ENCODE results near the gene TAOK2.
A peak's percentile ranks its signal among the peaks of the same experiment; 100 is the strongest.

Gene TAOK2

DNA sequence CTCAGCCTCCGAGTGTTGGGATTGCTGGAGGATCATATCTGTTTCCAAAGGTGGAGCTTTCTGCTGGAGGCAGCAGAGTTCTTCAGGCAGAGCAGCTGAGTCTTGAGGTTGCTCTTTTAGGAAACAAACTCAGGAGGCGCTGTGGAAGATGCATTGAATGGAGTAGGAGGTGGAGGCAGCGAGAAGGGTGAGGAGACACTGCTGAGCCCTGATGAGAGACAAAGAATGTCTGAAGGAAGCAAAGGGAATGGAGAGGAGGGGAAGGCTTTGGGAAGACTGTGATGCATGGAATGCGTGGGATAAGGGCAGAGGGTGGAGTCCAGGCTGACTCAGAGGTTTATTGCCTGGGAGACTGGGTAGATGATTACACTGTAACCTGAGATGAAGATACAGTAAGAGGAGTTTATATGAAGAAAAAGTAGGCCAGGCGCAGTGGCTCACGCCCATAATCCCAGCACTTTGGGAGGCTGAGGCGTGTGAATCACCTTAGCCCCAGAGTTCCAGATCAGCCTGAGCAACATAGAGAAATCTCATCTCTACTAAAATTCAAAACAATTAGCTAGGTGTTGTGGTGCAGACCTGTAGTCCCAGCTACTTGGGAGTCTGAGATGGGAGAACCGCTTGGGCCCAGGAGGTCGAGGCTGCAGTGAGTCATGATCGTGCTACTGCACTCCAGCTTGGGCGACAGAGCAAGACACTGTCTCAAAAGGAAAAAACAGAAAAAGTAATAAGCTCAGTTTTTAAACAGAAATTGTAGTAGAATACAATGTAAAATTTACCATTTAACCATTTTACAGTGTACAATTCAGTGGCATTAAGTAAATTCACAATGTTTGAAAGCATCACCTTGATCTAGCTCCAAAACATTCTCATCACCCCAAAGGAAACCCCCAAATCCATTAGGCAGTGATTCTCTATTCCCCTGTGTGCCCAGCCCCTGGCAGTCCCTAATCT lies 29.5 kb upstream of the TAOK2 start (continued):
- TF ChIP-seq, protein P1, sequence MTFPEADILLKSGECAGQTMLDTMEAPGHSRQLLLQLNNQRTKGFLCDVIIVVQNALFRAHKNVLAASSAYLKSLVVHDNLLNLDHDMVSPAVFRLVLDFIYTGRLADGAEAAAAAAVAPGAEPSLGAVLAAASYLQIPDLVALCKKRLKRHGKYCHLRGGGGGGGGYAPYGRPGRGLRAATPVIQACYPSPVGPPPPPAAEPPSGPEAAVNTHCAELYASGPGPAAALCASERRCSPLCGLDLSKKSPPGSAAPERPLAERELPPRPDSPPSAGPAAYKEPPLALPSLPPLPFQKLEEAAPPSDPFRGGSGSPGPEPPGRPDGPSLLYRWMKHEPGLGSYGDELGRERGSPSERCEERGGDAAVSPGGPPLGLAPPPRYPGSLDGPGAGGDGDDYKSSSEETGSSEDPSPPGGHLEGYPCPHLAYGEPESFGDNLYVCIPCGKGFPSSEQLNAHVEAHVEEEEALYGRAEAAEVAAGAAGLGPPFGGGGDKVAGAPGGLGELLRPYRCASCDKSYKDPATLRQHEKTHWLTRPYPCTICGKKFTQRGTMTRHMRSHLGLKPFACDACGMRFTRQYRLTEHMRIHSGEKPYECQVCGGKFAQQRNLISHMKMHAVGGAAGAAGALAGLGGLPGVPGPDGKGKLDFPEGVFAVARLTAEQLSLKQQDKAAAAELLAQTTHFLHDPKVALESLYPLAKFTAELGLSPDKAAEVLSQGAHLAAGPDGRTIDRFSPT (tag by site-specific recombination; IDR thresholded peaks at IDR 0.05): no peak; the same call in 1 of the 2 replicates
- TF ChIP-seq ZNF121 (tag by site-specific recombination; IDR thresholded peaks at IDR 0.05) (no peak), WT1 (tag by site-specific recombination; IDR thresholded peaks at IDR 0.05) (peak; percentile 96), ZNF610 (tag by site-specific recombination; IDR thresholded peaks at IDR 0.05; ENCODE audit: borderline replicate concordance) (no peak), ZBTB20 (tag by site-specific recombination; IDR thresholded peaks at IDR 0.05) (peak; percentile 90), ZNF335 (tag by site-specific recombination; conservative IDR thresholded peaks at IDR 0.05) (no peak), BCL11A (tag by site-specific recombination; IDR thresholded peaks at IDR 0.05; ENCODE audit: low read depth) (peak; percentile 91), ZNF596 (tag by site-specific recombination; IDR thresholded peaks at IDR 0.05) (no peak), ZXDB (tag by site-specific recombination; IDR thresholded peaks at IDR 0.05) (peak; percentile 91), ZFP3 (tag by site-specific recombination; IDR thresholded peaks at IDR 0.05; ENCODE audit: low read depth) (no peak), BCL11B (tag by site-specific recombination; IDR thresholded peaks at IDR 0.05; ENCODE audit: low read depth) (no peak), ZNF560 (tag by site-specific recombination; IDR thresholded peaks at IDR 0.05; ENCODE audit: borderline replicate concordance) (no peak), ZNF266 (tag by site-specific recombination; IDR thresholded peaks at IDR 0.05; ENCODE audit: low read depth) (no peak), ZNF658 (tag by site-specific recombination; IDR thresholded peaks at IDR 0.05) (no peak), IKZF3 (tag by site-specific recombination; IDR thresholded peaks at IDR 0.05) (peak; percentile 98), ZNF830 (tag by site-specific recombination; IDR thresholded peaks at IDR 0.05; ENCODE audit: low read depth) (no peak), TCF7L2 (IDR thresholded peaks at IDR 0.05; ENCODE audit: borderline replicate concordance, low read depth, low read length) (no peak), KLF16 (tag by site-specific recombination; IDR thresholded peaks at IDR 0.05) (peak; percentile 90), ZNF707 (tag by site-specific recombination; IDR thresholded peaks at IDR 0.05) (no peak), ZBTB17 (tag by site-specific recombination; IDR thresholded peaks at IDR 0.05) (peak; percentile 100), ZNF585B (tag by site-specific recombination; IDR thresholded peaks at IDR 0.05) (no peak), ZNF501 (tag by site-specific recombination; IDR thresholded peaks at IDR 0.05) (0 out of 2 replicates have a peak, but pooled peaks have one; percentile 28), ZNF629 (tag by site-specific recombination; IDR thresholded peaks at IDR 0.05) (peak; percentile 93), OVOL3 (tag by site-specific recombination; IDR thresholded peaks at IDR 0.05) (peak; percentile 46; the same call in 1 of the 2 replicates), ZBTB21 (tag by site-specific recombination; IDR thresholded peaks at IDR 0.05) (peak; percentile 62; the same call in 1 of the 2 replicates), ZNF473 (tag by site-specific recombination; IDR thresholded peaks at IDR 0.05) (no peak), ZIC2 (tag by site-specific recombination; IDR thresholded peaks at IDR 0.05) (no peak), ZNF292 (tag by site-specific recombination; IDR thresholded peaks at IDR 0.05; ENCODE audit: borderline replicate concordance, low read depth) (no peak)
- TF ChIP-seq, protein P2, sequence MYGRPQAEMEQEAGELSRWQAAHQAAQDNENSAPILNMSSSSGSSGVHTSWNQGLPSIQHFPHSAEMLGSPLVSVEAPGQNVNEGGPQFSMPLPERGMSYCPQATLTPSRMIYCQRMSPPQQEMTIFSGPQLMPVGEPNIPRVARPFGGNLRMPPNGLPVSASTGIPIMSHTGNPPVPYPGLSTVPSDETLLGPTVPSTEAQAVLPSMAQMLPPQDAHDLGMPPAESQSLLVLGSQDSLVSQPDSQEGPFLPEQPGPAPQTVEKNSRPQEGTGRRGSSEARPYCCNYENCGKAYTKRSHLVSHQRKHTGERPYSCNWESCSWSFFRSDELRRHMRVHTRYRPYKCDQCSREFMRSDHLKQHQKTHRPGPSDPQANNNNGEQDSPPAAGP (tag by site-specific recombination; IDR thresholded peaks at IDR 0.05): peak; percentile 99
- TF ChIP-seq, protein P3, sequence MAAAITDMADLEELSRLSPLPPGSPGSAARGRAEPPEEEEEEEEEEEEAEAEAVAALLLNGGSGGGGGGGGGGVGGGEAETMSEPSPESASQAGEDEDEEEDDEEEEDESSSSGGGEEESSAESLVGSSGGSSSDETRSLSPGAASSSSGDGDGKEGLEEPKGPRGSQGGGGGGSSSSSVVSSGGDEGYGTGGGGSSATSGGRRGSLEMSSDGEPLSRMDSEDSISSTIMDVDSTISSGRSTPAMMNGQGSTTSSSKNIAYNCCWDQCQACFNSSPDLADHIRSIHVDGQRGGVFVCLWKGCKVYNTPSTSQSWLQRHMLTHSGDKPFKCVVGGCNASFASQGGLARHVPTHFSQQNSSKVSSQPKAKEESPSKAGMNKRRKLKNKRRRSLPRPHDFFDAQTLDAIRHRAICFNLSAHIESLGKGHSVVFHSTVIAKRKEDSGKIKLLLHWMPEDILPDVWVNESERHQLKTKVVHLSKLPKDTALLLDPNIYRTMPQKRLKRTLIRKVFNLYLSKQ (tag by site-specific recombination; IDR thresholded peaks at IDR 0.05; ENCODE audit: borderline replicate concordance): no peak
- TF ChIP-seq, protein P4, sequence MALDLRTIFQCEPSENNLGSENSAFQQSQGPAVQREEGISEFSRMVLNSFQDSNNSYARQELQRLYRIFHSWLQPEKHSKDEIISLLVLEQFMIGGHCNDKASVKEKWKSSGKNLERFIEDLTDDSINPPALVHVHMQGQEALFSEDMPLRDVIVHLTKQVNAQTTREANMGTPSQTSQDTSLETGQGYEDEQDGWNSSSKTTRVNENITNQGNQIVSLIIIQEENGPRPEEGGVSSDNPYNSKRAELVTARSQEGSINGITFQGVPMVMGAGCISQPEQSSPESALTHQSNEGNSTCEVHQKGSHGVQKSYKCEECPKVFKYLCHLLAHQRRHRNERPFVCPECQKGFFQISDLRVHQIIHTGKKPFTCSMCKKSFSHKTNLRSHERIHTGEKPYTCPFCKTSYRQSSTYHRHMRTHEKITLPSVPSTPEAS (tag by site-specific recombination; IDR thresholded peaks at IDR 0.05): no peak

Data from HEK293 (cell line).